Hepatocyte (in vitro differentiated cells): ENCODE results near the gene CAPN8.

Experiments used
- EZH2 ChIP-seq: fragments of 200-600 bp; sonication (generic); IDR thresholded peaks from 2 replicates; pipeline ENCODE4 v1.6.1; 2016; ENCODE audit warnings: antibody characterized with exemption, mild to moderate bottlenecking, borderline replicate concordance
- EZH2phosphoT487 ChIP-seq: fragments of 200-600 bp; sonication (generic); IDR thresholded peaks from one replicate; pipeline ENCODE4 v1.6.1; 2018; ENCODE audit warnings: antibody characterized with exemption, mild to moderate bottlenecking, low read depth, moderate library complexity; ENCODE audit not compliant: unreplicated experiment, severe bottlenecking
- TF ChIP-seq, protein P1 (sequence below): fragments of 200-600 bp; sonication (generic); IDR thresholded peaks from 2 replicates; pipeline ENCODE4 v1.5.1; 2016; ENCODE audit warnings: antibody characterized with exemption, mild to moderate bottlenecking; ENCODE audit not compliant: poor library complexity

DNA sequence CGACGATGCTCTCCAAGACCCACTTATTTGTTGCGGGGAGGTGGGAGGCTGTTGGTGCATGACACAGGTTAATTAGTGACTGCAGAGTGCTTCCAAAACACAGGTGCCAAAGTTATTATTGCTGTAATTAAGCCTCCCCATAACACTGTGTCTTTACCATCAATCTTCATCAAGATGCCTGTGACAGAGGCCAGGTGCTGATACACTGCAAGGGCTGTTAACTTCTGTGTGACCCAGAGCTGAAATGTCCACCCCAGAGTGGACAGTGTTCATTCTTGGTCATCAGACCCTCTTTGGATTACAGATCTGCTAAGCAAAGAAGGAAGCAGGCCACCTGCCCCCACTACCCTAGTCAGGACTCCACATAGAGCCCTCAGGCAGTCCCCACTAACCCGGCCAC lies 55.5 kb downstream of the CAPN8 start:
- TF ChIP-seq EZH2phosphoT487 (no peak), EZH2 (no peak)
- TF ChIP-seq, protein P1, sequence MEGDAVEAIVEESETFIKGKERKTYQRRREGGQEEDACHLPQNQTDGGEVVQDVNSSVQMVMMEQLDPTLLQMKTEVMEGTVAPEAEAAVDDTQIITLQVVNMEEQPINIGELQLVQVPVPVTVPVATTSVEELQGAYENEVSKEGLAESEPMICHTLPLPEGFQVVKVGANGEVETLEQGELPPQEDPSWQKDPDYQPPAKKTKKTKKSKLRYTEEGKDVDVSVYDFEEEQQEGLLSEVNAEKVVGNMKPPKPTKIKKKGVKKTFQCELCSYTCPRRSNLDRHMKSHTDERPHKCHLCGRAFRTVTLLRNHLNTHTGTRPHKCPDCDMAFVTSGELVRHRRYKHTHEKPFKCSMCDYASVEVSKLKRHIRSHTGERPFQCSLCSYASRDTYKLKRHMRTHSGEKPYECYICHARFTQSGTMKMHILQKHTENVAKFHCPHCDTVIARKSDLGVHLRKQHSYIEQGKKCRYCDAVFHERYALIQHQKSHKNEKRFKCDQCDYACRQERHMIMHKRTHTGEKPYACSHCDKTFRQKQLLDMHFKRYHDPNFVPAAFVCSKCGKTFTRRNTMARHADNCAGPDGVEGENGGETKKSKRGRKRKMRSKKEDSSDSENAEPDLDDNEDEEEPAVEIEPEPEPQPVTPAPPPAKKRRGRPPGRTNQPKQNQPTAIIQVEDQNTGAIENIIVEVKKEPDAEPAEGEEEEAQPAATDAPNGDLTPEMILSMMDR: no peak
